ENCODE results near the gene EXOC6B. TPM values are rescaled to one million over a fixed set of nuclear protein-coding genes. Genes with fewer than 3 reads are reported as not detected.
A peak's percentile ranks its signal among the peaks of the same experiment; 100 is the strongest.

Gene EXOC6B
- polyA plus RNA-seq, 2 of the 4 experiments (the other 2 are of a cell fraction) = 15.5 to 24.7 TPM

- H3K4me1 ChIP-seq = 0 out of 3 replicates have a peak, but pooled peaks cover 4% of the 10 kb centered on the region
- WGBS (ENCODE audit: missing lambda C conversion rate) = 2% methylated on average over 2 of the region's 2 CpGs
- no peak overlapping the region for H3K27ac ChIP-seq
- no peaks in the 10 kb centered on the region for H3K9me3 ChIP-seq
- CTCF ChIA-PET = interaction anchor here (0.8 to 11.0 kb wide), 15 partner anchors 21 to 122 kb away, joined by 3 to 228 read pairs (median 5); partner anchors contain the start of gene SPR
- POLR2A ChIA-PET = no interaction called here
- FAIRE-seq (peak; percentile 99), ATAC-seq (peak; percentile 73 to 80), DNase-seq (ENCODE audit: low read depth in 1 of 2, low spot score in 1 of 2) (peak; percentile 73 to 82)
- TF ChIP-seq CEBPB (IDR thresholded peaks at IDR 0.05) (peak; percentile 30 to 78; a peak in 3 of 4 replicates), CHD2 (IDR thresholded peaks at IDR 0.05; ENCODE audit: low read length, partially characterized antibody) (no peak), ZNF302 (CRISPR knock-in tag; IDR thresholded peaks at IDR 0.05) (no peak), CTCF (IDR thresholded peaks at IDR 0.05) (peak; percentile 99), MAFK (IDR thresholded peaks at IDR 0.05; ENCODE audit: partially characterized antibody) (peak; percentile 54), SREBF2 (IDR thresholded peaks at IDR 0.05) (no peak), HOXB5 (CRISPR knock-in tag; IDR thresholded peaks at IDR 0.05) (no peak), SMC3 (IDR thresholded peaks at IDR 0.05) (peak; percentile 97), TP53 (CRISPR knock-in tag; IDR thresholded peaks at IDR 0.05) (no peak), RAD21 (conservative IDR thresholded peaks at IDR 0.05 in 1 of 2, IDR thresholded peaks at IDR 0.05 in 1 of 2) (peak; percentile 97 to 99), ZC3H11A (IDR thresholded peaks at IDR 0.05) (no peak)
- H3K4me2 ChIP-seq = no peak overlapping the region
- no peak overlapping the region for H3K4me3 ChIP-seq
Measured at GRCh38 chr2:72770879-72771461, 54.9 kb downstream of the EXOC6B start.

DNA sequence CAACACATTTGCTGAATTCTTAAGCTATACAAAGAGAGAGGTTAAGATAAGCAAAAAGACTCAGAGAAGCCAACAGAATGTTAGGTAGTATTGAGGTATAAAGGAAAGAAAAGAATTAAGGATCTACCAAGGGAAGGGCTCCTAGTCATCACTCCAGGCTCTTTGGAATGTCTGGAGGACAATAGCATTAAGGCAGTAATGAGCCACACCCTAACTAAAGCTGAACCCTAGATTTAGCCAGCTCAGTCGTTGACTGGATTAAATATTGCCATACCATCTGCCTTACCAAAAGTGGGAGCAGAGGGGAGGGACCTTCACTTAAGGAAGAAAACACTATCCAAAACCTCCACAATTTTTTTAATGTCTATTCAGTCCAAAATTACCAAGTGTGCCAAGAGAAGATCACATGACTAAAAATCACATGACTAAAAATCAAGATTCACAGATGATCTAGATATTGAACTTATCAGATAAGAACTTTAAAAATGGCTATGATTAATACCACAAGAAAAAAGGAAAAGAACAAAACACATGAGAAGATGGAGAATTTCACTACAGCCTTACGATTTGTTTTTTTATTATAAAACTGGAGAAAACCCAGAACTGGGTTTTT is 59.7 kb downstream of the EXOC6B start:
- ChIA-PET POLR2A (interaction anchor here (0.6 kb wide), 1 partner anchor 27 kb away, joined by 3 read pairs; no protein-coding TSS in a partner anchor), CTCF (interaction anchor here (0.6 to 11.0 kb wide), 4 partner anchors 37 to 409 kb away, joined by 3 to 228 read pairs (median 3); partner anchors contain the start of gene SPR)
- Histone ChIP-seq H3K4me3 (no peak overlapping the region), H3K27ac (no peak overlapping the region; a peak in 2 of 6 replicates), H3K4me1 (0 out of 3 replicates have a peak, but pooled peaks cover 4% of the 10 kb centered on the region), H3K4me2 (peak overlapping the region; percentile 1; the same call in 1 of the 3 replicates), H3K9me3 (peaks cover 29% of the 10 kb centered on the region)
- FAIRE-seq (no peak), DNase-seq (ENCODE audit: low read depth in 1 of 2, low spot score in 1 of 2) (peak in 1 of 2 experiments; percentile 63), ATAC-seq (peak in 1 of 2 experiments; percentile 78; a peak in 4 of 6 replicates)
- 45% methylated on average over 2 of the region's 2 CpGs for WGBS (ENCODE audit: missing lambda C conversion rate)
- no peak for TF ChIP-seq ZFP36 (IDR thresholded peaks at IDR 0.05; ENCODE audit: borderline replicate concordance, partially characterized antibody)
- TF ChIP-seq USF2 (IDR thresholded peaks at IDR 0.05) = peak; percentile 88
- TF ChIP-seq CBX8 (IDR thresholded peaks at IDR 0.05) = no peak

DNA sequence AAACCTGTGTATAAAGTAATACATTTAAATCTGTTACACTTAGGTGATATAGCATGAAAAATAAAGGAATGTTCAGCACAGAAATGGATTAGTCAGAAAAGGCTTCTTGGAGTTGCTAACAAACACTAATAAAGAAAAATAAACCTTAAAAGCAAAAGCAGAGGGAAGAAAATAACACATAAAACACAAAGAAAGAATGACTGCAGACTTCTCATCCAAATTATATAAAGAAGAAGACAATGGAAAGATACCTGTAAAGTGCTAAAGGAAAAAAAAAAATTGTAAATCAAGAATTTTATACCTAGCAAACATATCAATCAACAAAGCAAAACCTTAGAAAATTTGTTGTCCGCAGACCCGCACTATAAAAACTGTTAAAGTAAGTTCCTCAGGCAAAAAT is 63.6 kb downstream of the EXOC6B start:
- no peak overlapping the region for H3K4me2 ChIP-seq
- TF ChIP-seq EP300 (IDR thresholded peaks at IDR 0.05) (no peak), CBX2 (IDR thresholded peaks at IDR 0.05; ENCODE audit: borderline replicate concordance, low read depth) (no peak), JUNB (IDR thresholded peaks at IDR 0.05) (no peak), FOSL2 (IDR thresholded peaks at IDR 0.05) (no peak), FOSL2 (CRISPR knock-in tag; IDR thresholded peaks at IDR 0.05) (no peak), RCOR1 (IDR thresholded peaks at IDR 0.05; ENCODE audit: low read depth, low read length) (no peak), FOXS1 (CRISPR knock-in tag; IDR thresholded peaks at IDR 0.05) (0 out of 2 replicates have a peak, but pooled peaks have one; percentile 26), HDAC2 (IDR thresholded peaks at IDR 0.05) (peak; percentile 82; the same call in 1 of the 2 replicates), NFE2L2 (conservative IDR thresholded peaks at IDR 0.05; ENCODE audit: low read length) (no peak), KDM1A (IDR thresholded peaks at IDR 0.05; ENCODE audit: low read depth) (peak; percentile 68; the same call in 1 of the 2 replicates), PHF8 (IDR thresholded peaks at IDR 0.05; ENCODE audit: borderline replicate concordance, low read depth) (no peak), HOXB5 (CRISPR knock-in tag; IDR thresholded peaks at IDR 0.05) (no peak), REST (IDR thresholded peaks at IDR 0.05) (no peak)
- no peak overlapping the region for H3K4me3 ChIP-seq
- H3K27ac ChIP-seq = no peak overlapping the region
- POLR2A ChIA-PET = no interaction called here
- no peak for DNase-seq (ENCODE audit: low read depth in 1 of 2, low spot score in 1 of 2)
- WGBS (ENCODE audit: missing lambda C conversion rate) = 93% methylated on average over 2 of the region's 2 CpGs
- no peak for FAIRE-seq
- peaks cover 9% of the 10 kb centered on the region for H3K4me1 ChIP-seq
- CTCF ChIA-PET = interaction anchor here (1.3 kb wide), 1 partner anchor 98 kb away, joined by 8 read pairs; no protein-coding TSS in a partner anchor
- H3K9me3 ChIP-seq = peaks cover 37% of the 10 kb centered on the region
- no peak for ATAC-seq
